WTC11 (cell line): ENCODE measurements around the gene DDX5. TPM values are rescaled to one million over a fixed set of nuclear protein-coding genes. Genes with fewer than 3 reads are reported as not detected.

ENCODE experiments used
- ATAC-seq: fragments of 200-7000 bp; cut with Tn5 transposase; 2 replicates; pipeline ENCODE4 v1.10.0; 2021; ENCODE audit warnings: mild to moderate bottlenecking, moderate library complexity
- CTCF ChIA-PET: fragments of 300-600 bp; sonication (Branson Sonifier 250); formaldehyde crosslinking; loops from one replicate; lab custom pipeline; 2021; ENCODE audit warnings: antibody characterized with exemption; lab: Charles Lee
- POLR2A ChIA-PET: fragments of 350-600 bp; sonication (Branson Sonifier 250); formaldehyde crosslinking; loops from one replicate; lab custom pipeline; 2021; ENCODE audit warnings: antibody characterized with exemption; lab: Charles Lee
- DNase-seq: peaks from one replicate; pipeline ENCODE4 v3.0.0; 2021; ENCODE audit warnings: low spot score
- H3K27ac Mint-ChIP-seq: 2 replicates; pipeline ENCODE4 v1.8.0; 2021; ENCODE audit warnings: mixed read lengths
- H3K27me3 Mint-ChIP-seq: 2 replicates; pipeline ENCODE4 v1.8.0; 2021; ENCODE audit warnings: low read depth, mild to moderate bottlenecking, moderate library complexity, mixed read lengths
- H3K36me3 Mint-ChIP-seq: 2 replicates; pipeline ENCODE4 v1.8.0; 2021; ENCODE audit warnings: mixed read lengths
- H3K4me1 Mint-ChIP-seq: 2 replicates; pipeline ENCODE4 v1.8.0; 2022; ENCODE audit warnings: mixed read lengths
- H3K4me3 Mint-ChIP-seq: 2 replicates; pipeline ENCODE4 v1.8.0; 2021; ENCODE audit warnings: mild to moderate bottlenecking, moderate library complexity, mixed read lengths
- H3K9me3 Mint-ChIP-seq: 2 replicates; pipeline ENCODE4 v1.8.0; 2021; ENCODE audit warnings: mixed read lengths
- AFF4 ChIP-seq: sonication (generic); formaldehyde crosslinking; IDR thresholded peaks from 2 replicates; pipeline ENCODE4 v1.8.1; 2023; ENCODE audit warnings: mild to moderate bottlenecking, missing genetic modification reagents, borderline replicate concordance
- ATF1 ChIP-seq: sonication (generic); formaldehyde crosslinking; IDR thresholded peaks from 2 replicates; pipeline ENCODE4 v1.8.1; 2023; ENCODE audit warnings: mild to moderate bottlenecking, moderate library complexity, missing genetic modification reagents
- E2F1 ChIP-seq: sonication (generic); formaldehyde crosslinking; IDR thresholded peaks from 2 replicates; pipeline ENCODE4 v1.8.0; 2022; ENCODE audit warnings: mild to moderate bottlenecking, missing genetic modification reagents
- EMX1 ChIP-seq: fragments of 250-450 bp; sonication (Bioruptor Pico); IDR thresholded peaks from 2 replicates; pipeline ENCODE4 v1.8.0; 2021; ENCODE audit warnings: mild to moderate bottlenecking
- FOXP1 ChIP-seq: sonication (generic); formaldehyde crosslinking; IDR thresholded peaks from 2 replicates; pipeline ENCODE4 v1.8.0; 2022; ENCODE audit warnings: missing genetic modification reagents, mild to moderate bottlenecking, moderate library complexity, borderline replicate concordance
- IRF2 ChIP-seq: sonication (generic); formaldehyde crosslinking; IDR thresholded peaks from 2 replicates; pipeline ENCODE4 v1.8.0; 2022; ENCODE audit warnings: low read depth, missing genetic modification reagents, borderline replicate concordance
- KAT7 ChIP-seq: sonication (generic); formaldehyde crosslinking; IDR thresholded peaks from 2 replicates; pipeline ENCODE4 v1.8.1; 2023; ENCODE audit warnings: missing genetic modification reagents, mild to moderate bottlenecking, borderline replicate concordance
- MLX ChIP-seq: sonication (generic); formaldehyde crosslinking; IDR thresholded peaks from 2 replicates; pipeline ENCODE4 v1.8.1; 2023; ENCODE audit warnings: mild to moderate bottlenecking, missing genetic modification reagents, moderate library complexity
- NFATC4 ChIP-seq: fragments of 250-450 bp; sonication (Bioruptor Pico); IDR thresholded peaks from 2 replicates; pipeline ENCODE4 v1.9.0; 2021; ENCODE audit warnings: mild to moderate bottlenecking
- PREB ChIP-seq: sonication (generic); formaldehyde crosslinking; IDR thresholded peaks from 2 replicates; pipeline ENCODE4 v1.8.1; 2022; ENCODE audit warnings: mild to moderate bottlenecking, missing genetic modification reagents, moderate library complexity, borderline replicate concordance
- RELA ChIP-seq: sonication (generic); formaldehyde crosslinking; IDR thresholded peaks from 2 replicates; pipeline ENCODE4 v1.8.1; 2022; ENCODE audit warnings: missing genetic modification reagents, mild to moderate bottlenecking, borderline replicate concordance
- RORB ChIP-seq: fragments of 250-450 bp; sonication (Bioruptor Pico); IDR thresholded peaks from 2 replicates; pipeline ENCODE4 v1.9.0; 2021; ENCODE audit warnings: mild to moderate bottlenecking
- SMAD4 ChIP-seq: sonication (generic); formaldehyde crosslinking; IDR thresholded peaks from 2 replicates; pipeline ENCODE4 v1.8.0; 2022; ENCODE audit warnings: mild to moderate bottlenecking, missing genetic modification reagents
- TEAD1 ChIP-seq: sonication (generic); formaldehyde crosslinking; IDR thresholded peaks from 2 replicates; pipeline ENCODE4 v1.8.0; 2022; ENCODE audit warnings: mild to moderate bottlenecking, missing genetic modification reagents
- TEAD4 ChIP-seq: sonication (generic); formaldehyde crosslinking; IDR thresholded peaks from 2 replicates; pipeline ENCODE4 v1.8.0; 2022; ENCODE audit warnings: mild to moderate bottlenecking, missing genetic modification reagents
- USF1 ChIP-seq: sonication (generic); formaldehyde crosslinking; IDR thresholded peaks from 2 replicates; pipeline ENCODE4 v1.8.0; 2022; ENCODE audit warnings: mild to moderate bottlenecking, missing genetic modification reagents
- USF2 ChIP-seq: sonication (generic); formaldehyde crosslinking; IDR thresholded peaks from 2 replicates; pipeline ENCODE4 v1.8.1; 2023; ENCODE audit warnings: mild to moderate bottlenecking, missing genetic modification reagents, moderate library complexity
- ZNF281 ChIP-seq: sonication (generic); formaldehyde crosslinking; IDR thresholded peaks from 2 replicates; pipeline ENCODE4 v1.8.0; 2023; ENCODE audit warnings: mild to moderate bottlenecking, missing genetic modification reagents
- ZNF512 ChIP-seq: sonication (generic); formaldehyde crosslinking; IDR thresholded peaks from 2 replicates; pipeline ENCODE4 v1.8.1; 2022; ENCODE audit warnings: missing genetic modification reagents, borderline replicate concordance
- total RNA-seq: library from RNA; stranded (reverse); gene quantifications from 3 replicates; pipeline ENCODE4 v1.2.3, GENCODE V29; 2021

The DDX5 gene
- total RNA-seq, 1 experiment from 2014 or later = 612 TPM

- TF ChIP-seq FOXP1 (CRISPR knock-in tag) (no peak), TEAD4 (CRISPR knock-in tag) (no peak), AFF4 (no peak), RORB (no peak), TEAD1 (CRISPR knock-in tag) (no peak), IRF2 (CRISPR knock-in tag) (no peak), ZNF512 (CRISPR knock-in tag) (no peak), SMAD4 (CRISPR knock-in tag) (no peak), EMX1 (CRISPR knock-in tag) (no peak), PREB (CRISPR knock-in tag) (no peak), RELA (no peak), USF1 (CRISPR knock-in tag) (no peak), USF2 (CRISPR knock-in tag) (no peak), ZNF281 (CRISPR knock-in tag) (no peak), MLX (no peak), ATF1 (CRISPR knock-in tag) (no peak), KAT7 (CRISPR knock-in tag) (no peak), NFATC4 (CRISPR knock-in tag) (no peak), E2F1 (CRISPR knock-in tag) (no peak)
- Mint-ChIP-seq H3K27ac (no peak overlapping the region), H3K9me3 (no peaks in the 10 kb centered on the region), H3K27me3 (no peaks in the 10 kb centered on the region), H3K36me3 (peaks cover 83% of the 10 kb centered on the region), H3K4me3 (no peak overlapping the region), H3K4me1 (no peaks in the 10 kb centered on the region)
- POLR2A ChIA-PET = no interaction called here
- CTCF ChIA-PET = no interaction called here
- DNase-seq (no peak), ATAC-seq (no peak)
Observed at GRCh38 chr17:64527914-64528313, 21.8 kb upstream of the DDX5 start.
